Esophagus muscularis mucosa (tissue), 4 donors: ENCODE measurements around the gene GLIS1. TPM values are rescaled to one million over a fixed set of nuclear protein-coding genes. Genes with fewer than 3 reads are reported as not detected.

ENCODE experiments used
- DNase-seq: peaks from one replicate; pipeline ENCODE4 v3.0.0-alpha.2; 2017; ENCODE audit errors: extremely low spot score
- H3K27ac ChIP-seq, 4 donors: fragments of 200-600 bp; sonication (generic); replicated peaks in 1 of 4; 1 replicate in 3 of 4; 2 replicates in 1 of 4; pipeline ENCODE4 v1.5.1; 2016 to 2019; ENCODE audit warnings: mild to moderate bottlenecking in 1 of 4
- H3K27me3 ChIP-seq, 4 donors: fragments of 200-600 bp; sonication (generic); one replicate each; pipeline versions ENCODE4 v1.5.1 to v1.6.0; 2016 to 2019
- H3K36me3 ChIP-seq, 4 donors: fragments of 200-600 bp; sonication (generic); one replicate each; pipeline ENCODE4 v1.5.1; 2016 to 2019
- H3K4me1 ChIP-seq, 4 donors: fragments of 200-600 bp; sonication (generic); one replicate each; pipeline ENCODE4 v1.5.1; 2016 to 2019
- H3K4me3 ChIP-seq, 4 donors: fragments of 200-600 bp; sonication (generic); 1 replicate in 2 of 4; 2 replicates in 2 of 4; pipeline ENCODE4 v1.5.1; 2016 to 2019; ENCODE audit warnings: mild to moderate bottlenecking in 4 of 4, moderate library complexity in 1 of 4
- H3K9me3 ChIP-seq, 4 donors: fragments of 200-600 bp; sonication (generic); 1 replicate in 3 of 4; 2 replicates in 1 of 4; pipeline ENCODE4 v1.5.1; 2016 to 2019
- CTCF ChIP-seq, 3 experiments: fragments of 200-600 bp in 2 of 3; fragments of 450-650 bp in 1 of 3; sonication (generic) in 2 of 3; IDR thresholded peaks; one replicate each; pipeline ENCODE4 v1.5.1; 2017 to 2019; ENCODE audit warnings: antibody characterized with exemption in 3 of 3, mild to moderate bottlenecking in 2 of 3, moderate library complexity in 1 of 3
- EP300 ChIP-seq: sonication (generic); formaldehyde crosslinking; IDR thresholded peaks from one replicate; pipeline ENCODE4 v1.6.1; 2017; ENCODE audit warnings: antibody characterized with exemption
- POLR2A ChIP-seq: fragments of 450-650 bp; IDR thresholded peaks from one replicate; pipeline ENCODE4 v1.6.1; 2017; ENCODE audit warnings: antibody characterized with exemption, moderate library complexity, mild to moderate bottlenecking, low read depth
- POLR2AphosphoS5 ChIP-seq, 2 donors: sonication (generic); formaldehyde crosslinking; IDR thresholded peaks; one replicate each; pipeline ENCODE4 v1.6.1; 2017; ENCODE audit warnings: antibody characterized with exemption in 2 of 2
- WGBS: methylation state at CpG from one replicate; pipeline ENCODE4 v1.1.5; 2018; 5-methylcytosine and 5-hydroxymethylcytosine counted together
- intact Hi-C: fragments of 100-400 bp; cut with DNase I; formaldehyde crosslinking; loops from one replicate; pipeline ENCODE4 v1.15.1; 2023
- total RNA-seq, 4 donors: library from RNA; depleted of rRNA; stranded (reverse); fragments of >200 nt; gene quantifications; one replicate each; pipeline versions ENCODE4 v1.1.0 to v1.2.1, GENCODE V29; 2016

Gene GLIS1
- total RNA-seq, 4 donors from 2014 or later = 0.17 to 0.42 TPM; not detected in 2

DNA sequence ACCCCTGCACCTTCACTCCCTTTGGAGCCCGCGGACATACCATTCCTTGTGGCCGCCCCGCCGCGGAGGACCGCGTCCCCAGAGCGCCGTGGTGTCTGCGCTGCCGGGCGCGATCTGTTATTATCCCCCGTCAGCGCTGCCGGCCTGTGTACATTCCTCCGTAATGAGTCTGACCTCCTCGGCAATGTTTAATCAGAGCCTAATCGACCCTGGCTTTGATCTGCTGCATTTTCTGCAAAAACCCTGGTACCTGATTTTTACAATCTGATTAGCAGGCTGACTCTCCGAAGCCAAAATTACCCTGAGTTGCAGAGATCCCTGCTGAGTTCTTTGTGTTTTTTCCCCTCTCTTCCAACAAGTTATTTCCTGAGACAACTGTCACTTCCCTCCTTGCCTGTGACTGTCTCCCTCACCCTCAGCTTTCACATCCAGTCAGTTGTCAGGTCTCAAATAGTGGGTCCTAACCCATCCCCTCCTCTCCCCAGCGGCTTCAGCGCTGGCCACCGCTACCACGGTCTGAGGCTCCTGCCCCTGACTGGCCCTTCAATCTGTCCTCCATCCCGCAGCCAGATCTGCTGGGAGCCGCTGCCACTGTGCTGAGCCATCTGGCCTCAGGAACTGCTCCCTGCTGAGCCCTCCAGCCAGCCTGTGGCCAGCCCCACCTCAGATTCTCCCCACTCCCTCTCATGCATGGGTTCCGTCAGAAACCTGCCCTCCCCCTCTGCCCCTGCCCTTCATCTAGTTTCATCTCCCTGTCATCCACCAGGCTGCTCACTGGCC, 53.5 kb downstream of the GLIS1 start:
- Histone ChIP-seq H3K27ac (no peak overlapping the region), H3K27me3 (peaks cover 0 to 83% (median 0%) of the 10 kb centered on the region in 4 donors), H3K4me1 (peaks cover 0 to 18% (median 10%) of the 10 kb centered on the region in 4 donors), H3K9me3 (no peaks in the 10 kb centered on the region), H3K36me3 (no peaks in the 10 kb centered on the region), H3K4me3 (no peak overlapping the region)
- TF ChIP-seq CTCF (IDR thresholded peaks at IDR 0.05) (no peak), POLR2A (no peak), POLR2AphosphoS5 (IDR thresholded peaks at IDR 0.05) (no peak)
- 47% methylated on average over 23 of the region's 28 CpGs for WGBS
- intact Hi-C loops = no loop called here
- DNase-seq = no peak

- TF ChIP-seq EP300 (no peak), CTCF (IDR thresholded peaks at IDR 0.05) (no peak), POLR2AphosphoS5 (IDR thresholded peaks at IDR 0.05) (no peak), POLR2A (no peak)
- H3K27ac ChIP-seq = no peak overlapping the region
- WGBS = 80% methylated on average over 1 of the region's 1 CpG
- intact Hi-C loops = no loop called here
- H3K27me3 ChIP-seq = peaks cover 0 to 78% (median 0%) of the 10 kb centered on the region in 4 donors
- H3K36me3 ChIP-seq = no peaks in the 10 kb centered on the region
- H3K4me1 ChIP-seq = peaks cover 0 to 18% (median 10%) of the 10 kb centered on the region in 4 donors
- no peak for DNase-seq
- no peaks in the 10 kb centered on the region for H3K9me3 ChIP-seq
- H3K4me3 ChIP-seq = no peak overlapping the region
Measured at GRCh38 chr1:53684741-53685140, 54.2 kb downstream of the GLIS1 start.

DNA sequence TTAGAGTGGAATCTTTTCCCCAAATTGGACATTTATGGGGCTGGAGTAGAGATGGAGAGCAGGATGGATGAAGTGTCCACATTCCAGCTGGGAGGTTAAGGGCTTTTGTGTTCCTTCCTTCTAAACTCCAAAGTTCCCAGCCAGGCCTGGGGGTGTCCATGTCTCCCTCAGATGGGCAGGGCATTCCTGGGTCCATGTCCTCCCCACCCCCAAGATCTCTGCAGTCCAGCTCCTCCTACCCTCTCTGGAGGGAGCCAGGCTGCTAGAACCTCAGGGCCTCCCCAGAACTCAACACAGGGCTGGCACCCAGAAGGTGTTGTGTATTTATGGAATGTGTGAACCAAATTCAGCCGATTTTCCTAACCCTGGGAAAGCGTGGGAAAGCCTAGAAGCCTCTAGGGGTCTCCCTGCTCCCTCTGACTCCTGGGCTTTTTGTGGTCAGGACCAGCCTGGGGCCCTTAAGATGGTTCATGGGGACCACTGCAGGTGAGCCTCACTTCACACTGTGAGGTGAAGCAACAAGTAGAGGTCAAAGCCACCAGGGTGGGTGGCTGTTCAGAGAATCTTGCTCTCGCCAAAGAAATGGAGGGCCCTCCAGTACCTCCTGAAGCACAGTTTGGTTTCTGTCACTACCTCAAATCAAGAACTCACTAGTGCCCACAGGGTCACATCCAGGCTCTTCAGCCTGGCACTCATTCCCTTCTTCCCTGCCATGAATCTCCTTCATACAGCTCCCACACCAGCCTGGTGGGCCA, 54.8 kb downstream of the GLIS1 start:
- H3K9me3 ChIP-seq = no peaks in the 10 kb centered on the region
- intact Hi-C loops = no loop called here
- peaks cover 0 to 18% (median 10%) of the 10 kb centered on the region in 4 donors for H3K4me1 ChIP-seq
- H3K27ac ChIP-seq = no peak overlapping the region
- peaks cover 0 to 78% (median 0%) of the 10 kb centered on the region in 4 donors for H3K27me3 ChIP-seq
- no peak for DNase-seq
- H3K4me3 ChIP-seq = no peak overlapping the region
- 75% methylated on average over 2 of the region's 3 CpGs for WGBS
- H3K36me3 ChIP-seq = no peaks in the 10 kb centered on the region
- TF ChIP-seq POLR2A (no peak), CTCF (IDR thresholded peaks at IDR 0.05) (no peak), EP300 (no peak), POLR2AphosphoS5 (IDR thresholded peaks at IDR 0.05) (no peak)

- TF ChIP-seq CTCF (IDR thresholded peaks at IDR 0.05) (no peak), POLR2AphosphoS5 (IDR thresholded peaks at IDR 0.05) (no peak), POLR2A (no peak), EP300 (no peak)
- H3K9me3 ChIP-seq = no peaks in the 10 kb centered on the region
- no peak overlapping the region for H3K27ac ChIP-seq
- intact Hi-C loops = no loop called here
- no peaks in the 10 kb centered on the region for H3K36me3 ChIP-seq
- 92% methylated on average over 6 of the region's 6 CpGs for WGBS
- DNase-seq = no peak
- peaks cover 0 to 75% (median 0%) of the 10 kb centered on the region in 4 donors for H3K27me3 ChIP-seq
- H3K4me1 ChIP-seq = peaks cover 0 to 18% (median 10%) of the 10 kb centered on the region in 4 donors
- no peak overlapping the region for H3K4me3 ChIP-seq
Measured at GRCh38 chr1:53682881-53683280, 56.1 kb downstream of the GLIS1 start.
